HG03135 (cell line): ENCODE measurements around the gene KANSL3.

Source experiments
- ATAC-seq: cut with Tn5 transposase; IDR thresholded peaks from one replicate; pipeline ENCODE4 v1.9.1; 2021; ENCODE audit warnings: mild to moderate bottlenecking, moderate library complexity; ENCODE audit not compliant: unreplicated experiment

KANSL3 gene

DNA sequence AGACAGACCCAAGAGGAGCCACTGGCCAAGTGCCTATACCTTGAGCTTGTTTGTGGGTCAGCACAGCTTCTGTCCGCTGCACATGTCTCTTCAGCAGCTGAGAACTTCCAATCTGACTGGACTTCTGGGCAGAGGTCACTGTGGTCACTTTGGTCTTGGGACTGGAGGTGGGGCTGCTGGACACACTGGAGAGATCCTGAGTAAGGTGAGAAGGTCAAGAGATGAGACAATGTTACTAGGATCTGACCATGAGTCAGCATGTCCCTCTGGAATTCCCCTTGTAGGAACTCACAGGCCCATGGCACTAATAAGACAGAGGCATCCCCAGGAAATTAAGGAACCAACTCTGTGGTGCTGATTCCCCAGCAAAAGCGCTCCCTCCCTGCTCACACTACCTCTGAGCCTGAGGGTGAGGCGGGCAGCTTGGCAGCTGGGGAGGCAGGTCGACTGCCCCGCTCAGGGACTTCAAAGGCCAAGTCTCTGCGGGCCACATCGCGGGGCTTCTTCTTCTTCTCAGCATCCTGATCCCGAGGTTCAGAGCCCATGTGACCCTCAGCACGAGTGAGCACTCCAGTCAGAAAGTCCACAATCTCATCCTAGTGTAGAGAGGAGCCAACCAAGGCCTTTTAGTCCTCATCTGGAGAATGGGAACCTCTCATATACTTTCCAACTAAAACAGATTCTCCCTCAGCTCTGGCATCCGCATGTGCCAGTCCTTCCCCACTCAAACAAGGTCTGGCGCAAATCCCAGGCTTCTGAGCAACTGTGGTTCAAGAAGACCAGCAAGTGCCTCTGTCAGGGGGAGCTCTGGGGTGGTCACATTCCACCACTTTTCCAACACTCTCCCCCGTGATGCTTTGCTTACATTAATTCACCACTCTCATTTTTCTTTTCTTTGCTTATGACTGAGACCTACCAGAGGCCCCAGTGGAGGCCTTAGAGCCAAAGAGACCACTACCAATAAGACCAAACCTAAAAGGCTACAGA lies 29.4 kb downstream of the KANSL3 start:
- ATAC-seq: no peak

DNA sequence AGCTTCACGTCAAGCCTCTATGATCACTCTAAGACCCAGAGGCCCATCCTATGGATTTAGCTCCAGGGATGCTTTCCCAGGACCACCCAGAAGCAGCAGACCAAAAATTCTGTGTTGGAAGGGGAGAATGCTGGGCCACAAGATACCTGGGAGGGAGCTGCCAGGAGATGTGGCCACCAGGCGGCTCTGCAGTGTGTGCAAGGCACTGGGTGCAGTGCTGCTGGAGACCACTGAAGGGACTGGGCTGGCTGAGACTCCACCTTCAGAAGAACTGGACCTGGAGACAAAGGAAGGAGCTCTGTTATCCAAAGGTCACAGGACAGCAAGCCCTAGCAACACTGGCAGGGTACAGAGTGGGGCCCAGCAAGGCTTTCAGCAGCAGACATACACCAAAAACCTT lies 34.0 kb downstream of the KANSL3 start:
- ATAC-seq: no peak

DNA sequence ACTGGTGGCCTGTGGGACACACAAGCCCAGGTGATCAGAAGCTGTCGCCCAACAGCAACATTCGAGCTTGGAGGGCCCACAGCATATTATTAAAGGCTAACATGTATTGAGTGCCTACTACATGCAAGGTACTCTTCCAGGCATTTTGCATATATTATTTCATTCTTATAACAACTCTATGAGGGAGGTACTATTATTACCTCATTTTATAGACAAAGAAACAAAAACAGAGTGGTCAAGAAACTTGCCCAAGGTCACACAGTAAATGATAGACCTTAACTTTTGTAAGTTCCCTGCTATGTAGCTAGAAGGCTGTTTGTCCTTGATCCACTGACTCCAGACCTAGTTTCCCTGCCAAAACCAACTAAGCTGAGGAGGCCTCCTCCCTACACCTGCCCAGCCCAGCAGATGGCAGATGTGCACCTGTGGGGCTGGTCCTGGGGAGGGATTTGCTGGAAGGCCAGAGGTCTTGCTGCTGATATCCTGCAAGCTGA lies 35.7 kb downstream of the KANSL3 start:
- no peak for ATAC-seq

DNA sequence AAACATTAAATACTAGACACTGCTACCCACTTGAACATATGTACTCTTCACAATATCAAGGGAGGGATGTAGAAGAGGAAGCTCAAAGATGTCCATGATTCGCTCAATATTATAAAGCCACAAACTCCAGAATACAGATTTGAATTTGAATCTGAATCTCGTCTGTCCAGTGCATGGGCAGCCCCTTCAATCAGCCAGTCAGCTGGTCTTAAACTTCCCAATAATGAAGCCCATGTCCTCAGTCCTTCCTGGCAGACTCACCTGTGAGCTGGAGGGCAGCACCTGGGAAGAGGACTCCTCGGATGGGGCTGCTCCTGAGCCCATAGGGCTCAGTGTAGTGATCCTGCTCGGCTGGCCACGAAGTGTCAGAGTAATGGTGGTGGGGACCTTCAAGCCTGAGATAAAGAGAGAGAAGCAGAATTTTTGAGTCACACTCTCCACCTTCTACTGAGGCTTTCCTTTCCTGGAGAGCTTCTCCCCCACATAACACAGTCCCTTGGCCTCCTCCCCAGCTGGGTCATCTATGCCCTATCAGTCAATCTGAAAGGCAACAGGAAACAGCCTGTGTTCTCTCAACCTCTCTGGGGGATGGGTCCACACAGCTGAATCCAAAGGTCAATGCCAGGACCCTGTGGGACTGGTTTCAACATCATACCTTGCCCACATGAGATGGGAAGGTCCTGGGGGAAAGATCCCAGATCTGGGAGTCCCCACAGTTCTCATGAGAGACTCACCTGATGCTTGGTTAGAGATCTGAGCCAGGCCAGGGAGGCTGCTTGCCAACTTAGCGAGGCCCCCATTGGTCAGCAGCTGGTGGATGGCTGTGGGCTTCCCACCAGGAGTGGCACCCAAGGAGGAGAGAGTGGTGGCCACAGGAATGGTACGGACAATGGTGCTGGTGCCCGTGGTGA lies 36.5 kb downstream of the KANSL3 start:
- ATAC-seq: no peak

DNA sequence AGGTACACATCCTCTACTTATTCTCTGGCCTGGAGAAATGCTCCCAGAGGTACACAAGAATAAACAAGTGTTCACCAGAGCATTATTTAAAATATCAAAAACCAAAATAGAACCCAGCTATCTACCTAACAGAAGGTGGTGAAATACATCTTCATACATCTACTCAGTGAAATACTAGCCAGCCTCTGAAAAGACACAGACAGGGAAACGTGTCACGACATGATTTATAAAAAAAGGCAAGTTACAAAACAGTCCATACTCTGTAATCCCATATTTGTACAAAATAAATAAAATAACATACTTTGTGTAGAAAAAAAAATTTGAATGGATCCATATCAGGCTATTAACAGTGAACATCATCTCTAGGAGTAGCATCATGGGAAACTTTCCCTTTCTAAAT lies 38.2 kb downstream of the KANSL3 start:
- no peak for ATAC-seq

DNA sequence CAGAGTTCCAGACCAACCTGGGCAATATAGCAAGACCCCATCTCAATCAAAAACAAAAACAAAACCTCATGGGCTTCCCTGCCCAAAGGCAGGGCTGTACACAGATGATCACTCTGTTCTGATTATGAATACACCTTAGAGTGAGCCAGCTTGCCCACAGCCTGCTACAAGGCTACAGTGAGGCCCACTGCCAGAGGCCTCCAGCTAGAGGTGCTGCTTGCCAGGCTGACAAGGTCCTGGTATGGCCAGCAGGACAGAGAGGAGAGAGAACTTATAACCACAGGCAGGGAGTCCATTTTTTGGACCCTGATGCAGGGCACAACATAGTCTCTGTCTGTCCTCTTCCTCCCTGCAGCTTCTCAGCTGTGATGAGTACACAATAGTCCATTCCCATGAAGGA lies 41.5 kb downstream of the KANSL3 start:
- no peak for ATAC-seq

DNA sequence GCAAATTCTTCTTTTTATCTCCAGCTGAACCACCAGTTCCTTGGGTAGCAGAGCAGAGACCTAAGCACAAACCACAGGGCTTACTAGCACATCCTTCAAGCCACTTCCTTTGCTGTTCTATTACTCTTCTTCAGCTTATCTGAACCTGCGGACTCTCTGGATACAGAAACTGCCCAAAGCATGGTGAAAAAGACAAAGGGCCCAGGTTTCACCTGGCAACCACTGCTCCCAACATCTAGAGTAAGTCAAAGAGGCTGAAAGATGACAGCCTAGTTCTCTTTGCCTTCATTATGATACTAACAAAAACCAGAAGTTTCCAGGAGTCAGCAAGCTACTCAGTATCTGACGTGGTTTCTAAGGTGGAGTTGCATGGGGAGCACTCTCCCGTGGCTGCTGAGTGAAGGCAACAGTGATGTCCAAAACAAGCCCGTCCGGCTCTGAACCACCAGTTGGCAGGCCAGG lies 43.4 kb downstream of the KANSL3 start:
- no peak for ATAC-seq

DNA sequence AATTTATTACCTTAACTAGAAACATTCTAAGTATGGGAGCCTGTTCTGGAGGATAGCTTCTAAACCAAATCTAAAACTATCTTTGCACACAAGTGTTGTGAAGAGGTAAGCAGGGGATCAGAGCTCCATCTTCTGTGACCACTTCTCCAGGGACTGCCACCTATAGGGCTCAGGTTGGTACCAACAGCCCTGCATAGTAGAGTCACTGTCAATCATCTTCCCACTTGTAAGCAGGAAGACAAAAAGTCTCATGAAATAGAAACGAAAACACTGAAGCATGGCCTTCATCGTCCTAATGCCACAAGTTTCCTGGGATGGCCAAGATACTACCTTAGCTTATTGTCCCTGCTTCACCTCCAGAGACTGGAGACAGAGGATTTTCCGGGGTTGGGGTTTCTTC lies 43.8 kb downstream of the KANSL3 start:
- ATAC-seq: no peak

DNA sequence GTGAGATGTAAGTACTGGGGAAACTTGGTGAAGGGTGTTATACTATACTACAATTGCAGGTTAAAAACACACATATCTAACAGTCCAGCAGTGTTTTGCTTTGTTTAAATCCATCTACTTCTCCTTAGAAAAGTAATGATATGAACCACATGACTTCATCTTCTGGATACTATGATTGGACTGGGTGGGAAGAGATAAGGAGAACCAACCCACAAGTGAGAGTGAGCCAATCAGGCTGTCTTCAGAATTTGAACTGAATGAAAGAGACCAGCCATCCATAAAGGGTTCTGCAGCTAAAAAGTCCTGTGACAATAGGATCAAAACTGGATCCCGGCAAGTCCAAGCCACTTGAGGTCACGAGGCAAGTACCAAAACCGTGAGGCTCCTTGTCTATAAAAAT lies 46.6 kb downstream of the KANSL3 start:
- no peak for ATAC-seq

DNA sequence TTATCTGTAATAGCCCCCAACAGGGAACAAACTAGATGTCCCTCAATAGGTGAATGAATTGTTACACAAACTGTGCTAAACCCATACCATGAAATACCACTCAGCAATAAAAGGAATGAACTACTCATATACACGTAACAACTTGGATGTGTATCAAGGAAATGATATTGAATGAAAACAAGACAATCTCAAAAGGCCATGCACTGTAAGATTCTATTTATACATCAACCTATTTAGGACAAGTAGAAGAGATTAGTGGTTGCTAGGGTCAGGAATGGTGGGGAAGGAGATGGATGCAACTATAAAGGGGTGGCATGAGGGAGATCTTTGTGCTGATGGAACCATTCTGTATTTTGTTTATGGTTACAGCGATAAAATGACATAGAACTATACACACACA lies 47.1 kb downstream of the KANSL3 start:
- no peak for ATAC-seq

DNA sequence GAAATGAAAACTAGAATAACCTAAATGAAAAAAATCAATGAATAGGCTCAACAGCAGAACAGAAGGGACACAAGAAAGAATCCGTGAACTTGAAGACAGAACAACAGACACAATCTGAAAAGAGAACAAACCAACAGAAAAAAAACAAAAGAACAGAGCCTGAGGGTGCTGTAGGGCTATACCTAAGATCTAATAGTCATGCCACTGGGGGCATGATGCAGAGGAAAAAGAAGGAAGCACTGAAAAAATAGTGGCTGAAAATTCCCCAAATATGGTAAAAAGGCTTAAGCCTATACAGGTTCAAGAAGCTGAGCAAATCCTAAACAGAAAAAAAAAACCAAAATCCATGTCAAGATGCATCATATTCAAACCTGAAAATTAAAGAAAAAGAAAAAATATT lies 50.3 kb downstream of the KANSL3 start:
- ATAC-seq: no peak

DNA sequence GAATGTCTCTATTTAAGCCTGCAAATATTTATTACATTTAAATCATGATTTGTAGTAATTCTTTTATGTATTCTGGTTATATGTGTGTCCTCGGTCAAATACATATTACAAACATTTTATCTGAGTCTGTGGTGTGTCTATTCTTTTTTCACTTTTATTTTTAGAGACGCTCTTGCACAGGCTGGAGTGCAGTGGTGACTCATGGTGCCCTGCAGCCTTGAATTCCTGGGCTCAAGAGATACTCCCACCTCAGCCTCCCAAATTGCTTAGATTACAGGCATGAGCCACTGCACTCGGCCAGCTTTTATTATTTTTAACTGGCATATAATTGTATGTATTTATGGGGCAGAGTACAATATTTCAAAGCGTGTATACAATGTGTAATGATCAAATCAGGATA lies 54.1 kb downstream of the KANSL3 start:
- ATAC-seq: no peak

DNA sequence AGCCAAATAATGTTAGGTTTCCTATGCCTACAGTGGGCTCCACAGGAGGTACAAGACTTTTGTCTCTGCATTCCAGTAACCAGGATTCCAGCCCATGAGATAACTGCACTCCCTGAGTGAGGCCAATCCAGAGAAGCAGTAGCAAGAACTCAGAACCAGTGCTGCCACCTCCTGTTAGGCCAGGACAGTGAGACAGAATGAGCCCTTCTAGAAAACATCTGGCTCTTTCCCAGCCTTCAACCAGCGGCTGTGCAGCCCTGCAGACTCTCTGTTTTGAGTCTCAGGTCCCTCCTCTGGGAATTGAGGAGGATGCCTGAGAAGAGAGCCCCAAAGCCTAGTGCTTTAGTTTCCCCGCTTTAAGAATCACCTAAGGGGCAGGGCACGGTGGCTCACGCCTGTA lies 57.3 kb downstream of the KANSL3 start:
- ATAC-seq: no peak

DNA sequence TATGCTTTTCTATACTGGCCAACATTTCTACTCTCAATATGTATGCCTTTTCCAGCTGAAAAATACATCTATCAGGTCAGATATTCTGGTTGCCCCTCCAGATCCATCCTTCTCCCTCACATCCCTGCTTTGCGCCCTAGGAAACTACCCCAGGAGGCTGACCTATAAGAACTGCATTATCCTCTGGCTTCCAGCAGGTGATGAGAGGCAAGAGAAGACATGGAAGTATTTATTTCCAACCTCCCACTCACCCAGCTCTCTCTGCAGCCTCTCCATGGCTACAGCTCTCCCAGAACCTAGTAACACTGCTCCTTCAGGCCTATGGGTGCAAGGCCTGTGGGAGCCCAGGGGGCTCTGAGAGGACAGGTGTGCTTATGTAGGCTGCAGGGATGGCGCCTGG lies 58.7 kb downstream of the KANSL3 start:
- no peak for ATAC-seq

DNA sequence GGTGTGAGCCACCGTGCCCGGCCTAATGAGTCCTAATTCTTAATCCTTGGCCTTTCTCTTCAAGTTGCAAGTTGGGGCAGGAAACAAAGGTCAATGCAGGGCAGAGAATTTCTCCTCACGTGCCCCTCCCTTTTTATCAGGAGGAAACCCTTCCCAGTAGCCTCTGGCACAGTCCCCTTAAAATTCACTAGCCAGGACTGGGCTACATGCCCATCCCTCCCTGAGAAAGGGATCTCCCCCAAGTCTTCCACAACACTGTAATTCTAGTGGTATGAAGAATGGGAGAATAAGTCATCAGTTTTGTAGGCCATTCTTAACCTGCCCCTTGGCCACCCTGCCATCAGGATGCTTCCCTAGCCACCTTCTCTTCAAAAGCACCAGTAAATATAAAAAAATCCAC lies 59.4 kb downstream of the KANSL3 start:
- no peak for ATAC-seq

DNA sequence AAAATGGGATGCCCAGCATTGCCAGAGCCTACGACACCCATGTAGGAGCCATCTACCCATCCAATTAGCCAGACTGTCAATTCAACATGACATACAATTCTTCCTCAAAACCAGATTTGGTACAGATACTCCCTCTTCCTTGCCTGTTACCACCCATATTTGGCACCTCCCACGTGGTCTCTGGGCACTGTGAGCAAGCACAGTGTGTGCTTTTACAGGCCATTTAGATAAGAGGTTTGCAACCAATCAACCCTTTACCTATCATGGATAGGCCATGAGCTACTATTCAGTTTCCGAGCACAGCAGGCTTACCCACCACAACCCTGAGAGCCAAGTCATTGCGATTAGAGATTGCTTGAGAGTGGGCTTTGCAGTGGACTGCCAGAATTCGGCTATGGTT lies 60.6 kb downstream of the KANSL3 start:
- ATAC-seq: no peak

DNA sequence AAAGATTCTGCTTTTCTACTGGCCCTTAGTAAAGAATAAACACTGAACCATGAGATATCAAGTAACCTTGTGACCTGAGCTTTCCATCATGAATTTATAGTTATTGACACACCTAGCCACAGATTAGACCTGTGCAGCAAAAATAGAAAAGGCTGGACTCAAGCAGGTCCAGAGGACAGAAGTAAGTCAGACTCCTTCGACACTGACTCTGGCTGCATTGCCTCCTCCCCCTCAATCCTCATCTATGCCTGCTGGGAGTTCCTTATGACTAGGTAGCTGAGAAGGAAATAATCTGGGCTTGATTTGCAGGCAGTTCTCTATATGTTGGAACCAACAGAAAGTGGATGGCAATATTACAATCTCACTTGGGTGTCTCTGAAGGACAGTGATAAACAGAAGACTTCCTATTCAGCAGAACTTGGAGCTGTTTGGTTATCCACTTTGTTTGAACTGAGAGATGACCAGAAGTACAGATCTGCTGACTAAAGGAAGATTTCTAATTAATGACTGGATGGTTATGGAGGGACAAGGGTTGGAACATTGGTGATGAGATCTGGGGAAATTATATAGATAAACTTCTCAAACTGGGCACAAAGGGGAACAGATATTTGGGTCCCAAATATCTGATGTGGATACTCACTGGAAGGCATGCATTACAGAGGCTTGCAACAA lies 62.2 kb downstream of the KANSL3 start:
- no peak for ATAC-seq

DNA sequence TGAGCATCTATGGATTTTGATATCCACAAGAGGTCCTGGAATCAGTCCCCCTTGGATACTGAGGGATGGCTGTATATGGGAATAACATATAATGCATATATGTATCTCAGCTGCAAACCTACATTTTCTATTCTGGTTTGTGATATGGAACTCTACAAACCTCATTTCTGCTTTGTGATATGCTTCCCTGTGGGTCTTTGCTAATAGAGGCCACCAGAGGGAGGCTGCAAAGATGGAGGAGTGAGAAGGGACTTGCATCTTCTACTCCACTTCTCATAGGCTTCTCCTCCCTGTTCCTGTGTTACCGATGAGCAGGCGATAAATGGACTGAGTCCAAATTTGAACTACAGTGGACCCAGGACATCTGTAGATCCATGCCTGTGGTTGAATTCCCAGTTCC lies 63.7 kb downstream of the KANSL3 start:
- ATAC-seq: no peak

DNA sequence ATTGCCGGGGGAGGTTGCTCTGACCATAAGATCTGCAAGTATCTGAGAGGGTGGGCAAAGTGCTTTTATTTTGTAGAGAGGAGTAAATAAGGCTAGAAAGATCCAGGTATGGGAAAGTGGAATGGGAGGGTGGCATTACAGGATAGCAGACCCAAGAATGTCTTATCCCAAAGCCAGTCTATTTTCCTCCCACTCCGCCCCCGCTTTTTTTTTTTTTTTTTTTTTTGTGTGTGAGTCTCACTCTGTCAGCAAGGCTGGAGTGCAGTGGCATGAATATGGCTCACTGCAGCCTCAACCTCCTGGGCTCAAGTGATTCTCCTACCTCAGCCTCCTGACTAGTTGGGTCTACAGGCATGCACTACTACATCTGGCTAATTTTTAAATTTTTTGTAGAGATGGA lies 70.0 kb downstream of the KANSL3 start:
- ATAC-seq: no peak

DNA sequence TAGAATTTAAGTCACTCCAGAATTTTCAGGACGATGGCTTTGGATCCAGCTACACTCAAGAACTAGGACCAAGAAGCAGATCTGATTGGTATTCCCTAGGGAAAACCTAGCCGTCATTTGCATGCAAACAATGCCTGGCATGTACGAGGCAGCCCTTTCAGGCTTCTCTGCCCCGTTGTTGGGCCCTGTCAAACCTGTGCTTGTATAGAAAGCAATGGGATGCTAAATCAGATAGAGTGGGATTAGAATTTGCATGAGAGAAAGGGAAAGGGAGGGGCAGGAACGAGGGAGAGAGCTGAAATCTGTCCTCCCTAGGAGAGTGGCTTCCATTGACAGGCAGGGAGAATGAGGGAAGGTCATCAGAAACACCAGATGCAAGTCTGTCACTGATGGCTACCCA lies 73.0 kb downstream of the KANSL3 start:
- no peak for ATAC-seq

DNA sequence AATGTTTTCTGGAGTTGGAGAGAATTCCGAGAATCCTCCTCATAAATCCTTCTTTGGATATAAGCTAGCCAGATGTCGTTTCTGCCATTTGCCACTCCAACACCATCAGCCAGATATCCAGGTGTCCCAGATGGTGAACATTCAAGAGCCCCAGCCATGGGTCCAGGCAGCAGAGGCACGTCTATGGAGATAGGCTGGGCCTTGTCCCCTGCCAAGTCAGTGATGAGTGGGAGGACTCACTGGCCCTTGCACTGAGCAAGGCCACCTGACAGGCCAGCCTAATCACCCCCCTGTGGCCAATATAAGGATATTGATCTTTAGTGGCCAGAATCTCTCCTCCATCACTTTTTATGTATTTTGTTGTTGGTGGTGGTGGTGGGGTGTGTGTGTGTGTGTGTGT lies 73.5 kb downstream of the KANSL3 start:
- ATAC-seq: no peak
